Gastrocnemius medialis (tissue), 4 donors: ENCODE measurements around the gene MED27. TPM values are rescaled to one million over a fixed set of nuclear protein-coding genes. Genes with fewer than 3 reads are reported as not detected.

Experiments
- ATAC-seq, 2 donors: fragments of 150-250 bp; one replicate each; pipeline ENCODE4 v1.9.1; 2016
- DNase-seq, 2 donors: peaks; one replicate each; pipeline ENCODE4 v3.0.0-alpha.2; 2019
- H3K27ac ChIP-seq, 4 donors: fragments of 200-600 bp; sonication (generic); 1 replicate in 1 of 4; 2 replicates in 3 of 4; pipeline ENCODE4 v1.5.1; 2016 to 2018; ENCODE audit warnings: mild to moderate bottlenecking in 2 of 4, moderate library complexity in 1 of 4
- H3K27me3 ChIP-seq, 3 donors: fragments of 200-600 bp; sonication (generic) in 2 of 3; 1 replicate in 1 of 3; 2 replicates in 2 of 3; pipeline versions ENCODE4 v1.5.1 to v1.6.0; 2016 to 2019; ENCODE audit warnings: mild to moderate bottlenecking in 1 of 3, moderate library complexity in 1 of 3
- H3K36me3 ChIP-seq, 2 donors: fragments of 200-600 bp; sonication (generic) in 1 of 2; one replicate each; pipeline ENCODE4 v1.5.1; 2017 to 2018
- H3K4me1 ChIP-seq, 2 donors: fragments of 200-600 bp; sonication (generic) in 1 of 2; one replicate each; pipeline ENCODE4 v1.5.1; 2016 to 2017; ENCODE audit warnings: mild to moderate bottlenecking in 2 of 2
- H3K4me3 ChIP-seq, 4 donors: fragments of 200-600 bp; sonication (generic) in 3 of 4; 1 replicate in 1 of 4; 2 replicates in 3 of 4; pipeline ENCODE4 v1.5.1; 2016 to 2019; ENCODE audit warnings: mild to moderate bottlenecking in 2 of 4
- H3K9me3 ChIP-seq, 3 donors: fragments of 200-600 bp; sonication (generic) in 2 of 3; 1 replicate in 1 of 3; 2 replicates in 2 of 3; pipeline ENCODE4 v1.5.1; 2016 to 2019
- POLR2A ChIP-seq, 2 donors: fragments of 450-650 bp; IDR thresholded peaks; one replicate each; pipeline ENCODE4 v1.6.1; 2017; ENCODE audit warnings: antibody characterized with exemption in 2 of 2, mild to moderate bottlenecking in 2 of 2, moderate library complexity in 2 of 2
- in situ Hi-C, 4 donors: fragments of 200-750 bp; cut with MboI; loops; one replicate each; pipeline versions ENCODE4 v1.15.0 to v1.8.0; 2017; ENCODE audit warnings: low sequenced_read_pairs in 4 of 4
- intact Hi-C: fragments of 100-400 bp; cut with DNase I; formaldehyde crosslinking; loops from one replicate; pipeline ENCODE4 v1.15.1; 2023; ENCODE audit warnings: low total_unique reads
- total RNA-seq, 4 donors: library from RNA; depleted of rRNA; stranded (reverse); fragments of >200 nt; gene quantifications; one replicate each; pipeline versions ENCODE4 v1.1.0 to v1.2.3, GENCODE V29; 2016
- TF ChIP-seq, protein P1 (sequence below), 5 experiments: fragments of 450-650 bp in 3 of 5; fragments of 200-600 bp in 2 of 5; sonication (generic) in 2 of 5; IDR thresholded peaks in 4 of 5; conservative IDR thresholded peaks in 1 of 5; 1 replicate in 4 of 5; 2 replicates in 1 of 5; pipeline ENCODE4 v1.5.1; 2016 to 2019; ENCODE audit warnings: antibody characterized with exemption in 5 of 5, mild to moderate bottlenecking in 3 of 5, moderate library complexity in 3 of 5

The MED27 gene
- total RNA-seq, 4 donors from 2014 or later = 11.6 to 20.3 (median 13.9) TPM

DNA sequence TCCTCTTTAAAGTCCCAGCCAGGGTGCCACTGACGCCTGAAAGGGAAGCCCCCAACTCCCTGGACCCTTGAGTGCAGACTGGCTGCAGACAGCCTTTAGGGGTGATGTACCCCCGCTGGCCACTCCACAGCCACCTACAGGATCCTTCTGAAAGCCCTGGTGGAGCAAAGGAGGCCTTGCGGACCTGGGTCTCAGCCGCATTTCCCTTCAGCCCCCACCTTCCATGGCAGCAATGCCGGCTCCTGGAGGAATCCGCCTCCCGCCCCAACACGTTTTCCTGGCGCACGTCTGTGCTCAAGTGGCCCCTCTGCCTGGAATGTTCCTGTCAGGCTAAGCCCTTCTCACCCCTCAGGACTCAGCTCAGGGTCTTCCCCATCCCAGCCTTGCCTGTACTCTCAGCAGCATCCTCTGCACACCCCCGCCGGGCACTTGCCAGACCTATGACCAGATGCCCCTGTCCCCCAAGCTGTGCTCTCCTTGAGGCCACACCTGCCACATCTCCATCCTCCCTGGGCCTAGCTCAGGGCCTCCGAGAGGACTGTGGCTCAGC lies 205.7 kb downstream of the MED27 start:
- H3K27me3 ChIP-seq = no peaks in the 10 kb centered on the region
- no peaks in the 10 kb centered on the region for H3K9me3 ChIP-seq
- intact Hi-C loops = no loop called here
- no peaks in the 10 kb centered on the region for H3K36me3 ChIP-seq
- ATAC-seq (no peak), DNase-seq (no peak)
- H3K27ac ChIP-seq = no peak overlapping the region
- H3K4me3 ChIP-seq = no peak overlapping the region
- no peak for TF ChIP-seq POLR2A (IDR thresholded peaks at IDR 0.05)
- TF ChIP-seq, protein P1, sequence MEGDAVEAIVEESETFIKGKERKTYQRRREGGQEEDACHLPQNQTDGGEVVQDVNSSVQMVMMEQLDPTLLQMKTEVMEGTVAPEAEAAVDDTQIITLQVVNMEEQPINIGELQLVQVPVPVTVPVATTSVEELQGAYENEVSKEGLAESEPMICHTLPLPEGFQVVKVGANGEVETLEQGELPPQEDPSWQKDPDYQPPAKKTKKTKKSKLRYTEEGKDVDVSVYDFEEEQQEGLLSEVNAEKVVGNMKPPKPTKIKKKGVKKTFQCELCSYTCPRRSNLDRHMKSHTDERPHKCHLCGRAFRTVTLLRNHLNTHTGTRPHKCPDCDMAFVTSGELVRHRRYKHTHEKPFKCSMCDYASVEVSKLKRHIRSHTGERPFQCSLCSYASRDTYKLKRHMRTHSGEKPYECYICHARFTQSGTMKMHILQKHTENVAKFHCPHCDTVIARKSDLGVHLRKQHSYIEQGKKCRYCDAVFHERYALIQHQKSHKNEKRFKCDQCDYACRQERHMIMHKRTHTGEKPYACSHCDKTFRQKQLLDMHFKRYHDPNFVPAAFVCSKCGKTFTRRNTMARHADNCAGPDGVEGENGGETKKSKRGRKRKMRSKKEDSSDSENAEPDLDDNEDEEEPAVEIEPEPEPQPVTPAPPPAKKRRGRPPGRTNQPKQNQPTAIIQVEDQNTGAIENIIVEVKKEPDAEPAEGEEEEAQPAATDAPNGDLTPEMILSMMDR (IDR thresholded peaks at IDR 0.05 in 4 of 5, conservative IDR thresholded peaks at IDR 0.05 in 1 of 5) = no peak
- in situ Hi-C loops = no loop called here
- no peaks in the 10 kb centered on the region for H3K4me1 ChIP-seq

DNA sequence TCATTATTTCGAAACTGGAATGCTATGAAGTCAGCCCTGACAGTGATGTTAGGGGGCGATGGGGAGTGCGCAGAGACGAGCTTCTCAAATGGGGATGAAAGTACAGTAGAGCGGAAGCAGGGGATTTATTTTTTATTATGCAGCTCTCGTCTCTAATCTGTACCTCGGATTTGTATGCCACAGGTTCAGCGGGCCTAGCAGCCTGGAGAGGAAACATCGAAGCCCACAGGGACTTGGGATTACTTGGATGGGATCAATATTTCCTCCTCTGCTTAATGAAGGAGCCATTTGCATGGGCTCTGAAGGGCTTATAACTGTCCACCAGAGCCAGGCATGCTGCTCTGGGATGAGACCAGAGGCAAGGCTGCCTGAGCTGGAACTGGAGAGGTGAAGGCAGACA lies 206.3 kb downstream of the MED27 start:
- intact Hi-C loops = no loop called here
- H3K4me3 ChIP-seq = no peak overlapping the region
- no peaks in the 10 kb centered on the region for H3K9me3 ChIP-seq
- ATAC-seq (no peak), DNase-seq (no peak)
- in situ Hi-C loops = no loop called here
- TF ChIP-seq POLR2A (IDR thresholded peaks at IDR 0.05) = no peak
- TF ChIP-seq, protein P1 (IDR thresholded peaks at IDR 0.05 in 4 of 5, conservative IDR thresholded peaks at IDR 0.05 in 1 of 5) = no peak
- no peaks in the 10 kb centered on the region for H3K36me3 ChIP-seq
- H3K27me3 ChIP-seq = no peaks in the 10 kb centered on the region
- H3K4me1 ChIP-seq = no peaks in the 10 kb centered on the region
- H3K27ac ChIP-seq = no peak overlapping the region

DNA sequence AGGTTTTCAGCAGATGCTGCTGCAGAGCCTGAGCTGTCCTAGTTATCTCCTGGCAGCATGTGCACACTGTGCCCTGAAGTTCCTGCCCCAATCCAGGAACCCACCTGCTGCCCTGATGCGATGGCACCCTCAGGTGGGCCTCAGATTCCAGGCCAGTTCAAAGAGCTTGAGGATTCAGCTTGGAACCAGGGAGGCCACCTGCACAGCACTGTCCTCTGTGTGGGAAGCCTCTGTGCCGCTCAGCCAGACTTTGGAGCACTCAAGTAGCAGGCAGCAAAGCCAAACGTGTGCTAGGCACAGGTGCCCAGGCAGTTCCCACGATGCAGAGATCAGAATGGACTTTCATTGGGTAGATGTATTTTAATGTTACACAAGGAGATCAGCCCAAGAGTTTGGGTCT lies 207.0 kb downstream of the MED27 start:
- no peaks in the 10 kb centered on the region for H3K27me3 ChIP-seq
- ATAC-seq (no peak), DNase-seq (no peak)
- H3K9me3 ChIP-seq = no peaks in the 10 kb centered on the region
- in situ Hi-C loops = no loop called here
- H3K4me3 ChIP-seq = no peak overlapping the region
- no peaks in the 10 kb centered on the region for H3K4me1 ChIP-seq
- TF ChIP-seq POLR2A (IDR thresholded peaks at IDR 0.05) = no peak
- TF ChIP-seq, protein P1 (IDR thresholded peaks at IDR 0.05 in 4 of 5, conservative IDR thresholded peaks at IDR 0.05 in 1 of 5) = no peak
- H3K36me3 ChIP-seq = no peaks in the 10 kb centered on the region
- intact Hi-C loops = no loop called here
- H3K27ac ChIP-seq = no peak overlapping the region

DNA sequence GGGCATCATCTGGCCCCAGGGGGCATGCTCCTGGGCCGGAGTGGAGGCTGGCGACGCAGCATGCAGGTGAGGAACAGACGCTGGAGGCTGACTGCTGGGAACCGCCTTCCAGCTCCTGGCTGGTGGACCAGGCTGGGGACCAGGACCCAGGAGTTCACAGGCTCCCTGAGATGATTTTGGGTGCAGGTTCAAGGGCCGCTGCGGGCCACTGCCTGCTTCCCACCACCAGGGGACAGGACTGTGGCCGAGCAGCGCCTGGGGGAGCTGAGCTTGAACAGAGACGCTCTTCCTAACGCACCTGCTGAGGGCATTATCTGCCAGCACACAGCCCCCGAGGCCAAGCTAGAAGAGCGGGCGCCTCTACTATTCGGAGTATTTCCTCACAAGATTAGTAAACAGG lies 207.7 kb downstream of the MED27 start:
- DNase-seq (no peak), ATAC-seq (no peak)
- in situ Hi-C loops (no loop called here), intact Hi-C loops (no loop called here)
- Histone ChIP-seq H3K27me3 (no peaks in the 10 kb centered on the region), H3K4me3 (no peak overlapping the region), H3K4me1 (no peaks in the 10 kb centered on the region), H3K27ac (no peak overlapping the region), H3K9me3 (no peaks in the 10 kb centered on the region), H3K36me3 (no peaks in the 10 kb centered on the region)
- no peak for TF ChIP-seq POLR2A (IDR thresholded peaks at IDR 0.05)
- TF ChIP-seq, protein P1 (IDR thresholded peaks at IDR 0.05 in 4 of 5, conservative IDR thresholded peaks at IDR 0.05 in 1 of 5) = peak in 2 of 5 experiments; percentile 11 to 12

DNA sequence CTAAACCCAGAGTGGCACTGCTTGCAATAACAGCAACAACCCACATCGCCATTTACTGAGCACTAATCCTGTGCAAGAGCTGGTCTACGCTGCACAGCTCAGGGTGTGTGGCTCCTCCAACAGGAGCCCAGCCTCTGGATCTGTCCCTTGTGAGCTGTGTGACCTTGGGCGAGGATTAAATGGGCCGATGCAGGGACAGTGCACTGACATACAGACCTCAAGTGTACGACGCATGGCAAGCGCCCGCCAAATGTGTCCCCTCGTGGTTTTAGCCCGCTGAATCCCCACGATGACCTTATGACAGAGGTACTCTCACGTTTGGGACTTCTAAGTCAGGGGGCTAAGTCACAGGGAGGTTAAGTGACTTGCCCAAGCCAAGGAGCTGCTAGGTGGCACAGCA lies 209.5 kb downstream of the MED27 start:
- no peak for ATAC-seq
- Histone ChIP-seq H3K9me3 (no peaks in the 10 kb centered on the region), H3K36me3 (no peaks in the 10 kb centered on the region), H3K27me3 (no peaks in the 10 kb centered on the region), H3K4me3 (no peak overlapping the region), H3K27ac (no peak overlapping the region), H3K4me1 (no peaks in the 10 kb centered on the region)
- TF ChIP-seq POLR2A (IDR thresholded peaks at IDR 0.05) = no peak
- TF ChIP-seq, protein P1 (IDR thresholded peaks at IDR 0.05 in 4 of 5, conservative IDR thresholded peaks at IDR 0.05 in 1 of 5) = no peak
- in situ Hi-C loops (no loop called here), intact Hi-C loops (no loop called here)
- DNase-seq = no peak
